A673 (cell line): ENCODE data around the gene NT5DC2. TPM values are rescaled to one million over a fixed set of nuclear protein-coding genes. Genes with fewer than 3 reads are reported as not detected.

Source experiments
- BruUV-seq: library from RNA; stranded (reverse); fragments of 400-500 nt; replicated peaks from 2 replicates; lab custom pipeline; 2021; lab: Mats Ljungman, UMichigan
- CTCF ChIA-PET: fragments of 300-600 bp; sonication (Branson Sonifier 250); formaldehyde crosslinking; loops from one replicate; lab custom pipeline; 2022; ENCODE audit warnings: antibody characterized with exemption; lab: Charles Lee
- POLR2A ChIA-PET: fragments of 300-600 bp; sonication (Branson Sonifier 250); formaldehyde crosslinking; loops from one replicate; lab custom pipeline; 2022; ENCODE audit warnings: antibody characterized with exemption; ENCODE audit not compliant: low non-redundant PET; lab: Charles Lee
- DNase-seq: peaks from one replicate; pipeline ENCODE4 v3.0.0-alpha.2; 2015; ENCODE audit warnings: low spot score
- H3K27ac ChIP-seq: fragments of 200-600 bp; sonication (generic); 2 replicates; pipeline ENCODE4 v1.5.1; 2016; ENCODE audit warnings: mixed run types, low read depth, mild to moderate bottlenecking, mixed read lengths, antibody characterized with exemption, low read length; ENCODE audit not compliant: poor library complexity, severe bottlenecking
- H3K27me3 ChIP-seq: fragments of 200-600 bp; sonication (generic); replicated peaks from 2 replicates; pipeline ENCODE4 v1.6.1; 2017; ENCODE audit warnings: mixed run types, low read depth, mild to moderate bottlenecking, mixed read lengths, antibody characterized with exemption, low read length; ENCODE audit not compliant: insufficient read depth, poor library complexity
- H3K36me3 ChIP-seq: fragments of 200-600 bp; sonication (generic); 2 replicates; pipeline ENCODE4 v1.6.1; 2016; ENCODE audit warnings: mixed run types, mild to moderate bottlenecking, mixed read lengths, antibody characterized with exemption, low read length; ENCODE audit not compliant: insufficient read depth, poor library complexity, severe bottlenecking
- H3K4me1 ChIP-seq: fragments of 200-600 bp; sonication (generic); 2 replicates; pipeline ENCODE4 v1.6.1; 2017; ENCODE audit warnings: mixed run types, mild to moderate bottlenecking, mixed read lengths, antibody characterized with exemption, low read length; ENCODE audit not compliant: insufficient read depth, poor library complexity, severe bottlenecking
- H3K4me3 ChIP-seq: fragments of 200-600 bp; sonication (generic); 2 replicates; pipeline ENCODE4 v1.5.1; 2016; ENCODE audit warnings: low read depth, mixed run types, mild to moderate bottlenecking, mixed read lengths, low read length; ENCODE audit not compliant: poor library complexity, severe bottlenecking
- H3K9me3 ChIP-seq: fragments of 200-600 bp; sonication (generic); 2 replicates; pipeline ENCODE4 v1.6.1; 2016; ENCODE audit warnings: mixed run types, low read depth, mild to moderate bottlenecking, mixed read lengths, antibody characterized with exemption, low read length; ENCODE audit not compliant: poor library complexity, severe bottlenecking
- CTCF ChIP-seq: fragments of 300-800, 200-600 bp; sonication (generic); conservative IDR thresholded peaks from 2 replicates; pipeline ENCODE4 v1.5.1; 2017; ENCODE audit warnings: low read depth, mild to moderate bottlenecking, antibody characterized with exemption, low read length, moderate library complexity, mixed read lengths
- EZH2 ChIP-seq: fragments of 200-600 bp; sonication (generic); IDR thresholded peaks from 2 replicates; pipeline ENCODE4 v1.6.1; 2017; ENCODE audit warnings: borderline replicate concordance, low read depth, mild to moderate bottlenecking, mixed read lengths, antibody characterized with exemption, low read length; ENCODE audit not compliant: poor library complexity, severe bottlenecking
- intact Hi-C: fragments of 100-400 bp; cut with micrococcal nuclease; formaldehyde crosslinking; loops from one replicate; pipeline ENCODE4 v1.10.0; 2022; ENCODE audit not compliant: unreplicated experiment
- total RNA-seq: library from RNA; stranded (reverse); gene quantifications from 2 replicates; pipeline ENCODE4 v1.2.3, GENCODE V29; 2021

NT5DC2 gene
- total RNA-seq, 1 experiment from 2014 or later: 108 TPM

- no TSS peak for BruUV-seq
- no peak overlapping the region for H3K27ac ChIP-seq
- no peak for DNase-seq
- H3K9me3 ChIP-seq: no peaks in the 10 kb centered on the region
- H3K36me3 ChIP-seq: no peaks in the 10 kb centered on the region
- ChIA-PET CTCF (no interaction called here), POLR2A (no interaction called here)
- intact Hi-C loops: no loop called here
- H3K4me1 ChIP-seq: no peaks in the 10 kb centered on the region
- TF ChIP-seq CTCF (no peak), EZH2 (no peak)
- no peaks in the 10 kb centered on the region for H3K27me3 ChIP-seq
- no peak overlapping the region for H3K4me3 ChIP-seq
Observed at GRCh38 chr3:52511509-52511908, 22.1 kb downstream of the NT5DC2 start.

GRCh38 chr3:52509753-52510328 lies 23.8 kb downstream of the NT5DC2 start:
- Histone ChIP-seq H3K9me3 (no peaks in the 10 kb centered on the region), H3K27ac (no peak overlapping the region), H3K27me3 (no peaks in the 10 kb centered on the region), H3K4me1 (no peaks in the 10 kb centered on the region), H3K4me3 (no peak overlapping the region), H3K36me3 (no peaks in the 10 kb centered on the region)
- no TSS peak for BruUV-seq
- TF ChIP-seq EZH2 (no peak), CTCF (no peak)
- ChIA-PET CTCF (no interaction called here), POLR2A (no interaction called here)
- DNase-seq: no peak
- intact Hi-C loops: no loop called here

GRCh38 chr3:52507359-52507758 lies 26.3 kb downstream of the NT5DC2 start:
- no peak for DNase-seq
- intact Hi-C loops: no loop called here
- Histone ChIP-seq H3K4me3 (no peak overlapping the region), H3K9me3 (no peaks in the 10 kb centered on the region), H3K27me3 (no peaks in the 10 kb centered on the region), H3K27ac (no peak overlapping the region), H3K36me3 (no peaks in the 10 kb centered on the region), H3K4me1 (no peaks in the 10 kb centered on the region)
- CTCF ChIA-PET: no interaction called here
- no TSS peak for BruUV-seq
- POLR2A ChIA-PET: no interaction called here
- TF ChIP-seq EZH2 (no peak), CTCF (no peak)
